B cell (primary cell): ENCODE results near the gene FANCM. TPM values are rescaled to one million over a fixed set of nuclear protein-coding genes. Genes with fewer than 3 reads are reported as not detected.
"Not testable (repeated sequence)": the region's sequence is repeated elsewhere in the genome, so short reads cannot be mapped to it uniquely, and the experiment has no call there.

Experiments
- ATAC-seq: fragments of 200-7000 bp; cut with Tn5 transposase; one replicate; pipeline ENCODE4 v1.10.0; 2021; ENCODE audit warnings: low read depth, mild to moderate bottlenecking, moderate number of reproducible peaks, moderate library complexity
- CTCF ChIA-PET: fragments of 350-600 bp; sonication (Branson Sonifier 250); formaldehyde crosslinking; loops from one replicate; lab custom pipeline; 2021; ENCODE audit warnings: antibody characterized with exemption, inconsistent platforms; lab: Charles Lee
- POLR2A ChIA-PET: fragments of 350-600 bp; sonication (Branson Sonifier 250); formaldehyde crosslinking; loops from one replicate; lab custom pipeline; 2021; ENCODE audit warnings: antibody characterized with exemption; lab: Charles Lee
- DNase-seq: peaks from one replicate; pipeline ENCODE4 v3.0.0; 2013
- H2AFZ ChIP-seq: 2 replicates; pipeline ENCODE4 v1.6.1; 2012; ENCODE audit warnings: mild to moderate bottlenecking, low read depth, low read length; ENCODE audit not compliant: insufficient read depth, poor library complexity, severe bottlenecking
- H3K27ac ChIP-seq, 2 donors: 1 replicate in 1 of 2; 2 replicates in 1 of 2; pipeline ENCODE4 v1.5.1; 2012 to 2013; ENCODE audit warnings: low read length in 2 of 2, mild to moderate bottlenecking in 2 of 2, moderate library complexity in 1 of 2
- H3K27me3 ChIP-seq, 4 experiments: fragments of 200-600 bp in 1 of 4; sonication (generic) in 1 of 4; replicated peaks in 1 of 4; 1 replicate in 2 of 4; 2 replicates in 2 of 4; pipeline versions ENCODE4 v1.6.1 to v1.7.0; 2013 to 2016; ENCODE audit warnings: low read length in 3 of 4, mild to moderate bottlenecking in 2 of 4, mixed read lengths in 1 of 4, moderate library complexity in 1 of 4; ENCODE audit not compliant: insufficient read depth in 4 of 4, control insufficient read depth in 3 of 4; ENCODE audit errors: control extremely low read depth in 1 of 4
- H3K36me3 ChIP-seq, 2 experiments: replicated peaks in 1 of 2; 1 replicate in 1 of 2; 2 replicates in 1 of 2; pipeline versions ENCODE4 v1.6.1 to v1.7.1; 2013; ENCODE audit warnings: low read length in 1 of 2; ENCODE audit not compliant: insufficient read depth in 2 of 2, control insufficient read depth in 1 of 2; ENCODE audit errors: control extremely low read depth in 1 of 2, extremely low read depth in 1 of 2
- H3K4me1 ChIP-seq, 2 donors: fragments of 200-600 bp in 1 of 2; sonication (generic) in 1 of 2; 1 replicate in 1 of 2; 2 replicates in 1 of 2; pipeline versions ENCODE4 v1.5.1 to v1.6.1; 2013 to 2017; ENCODE audit warnings: low read length in 2 of 2; ENCODE audit not compliant: control insufficient read depth in 2 of 2, insufficient read depth in 2 of 2
- H3K4me2 ChIP-seq: replicated peaks from 2 replicates; pipeline ENCODE3; 2012; ENCODE audit warnings: mild to moderate bottlenecking, low read depth, low read length; ENCODE audit not compliant: poor library complexity, severe bottlenecking
- H3K4me3 ChIP-seq, 5 experiments: fragments of 200-600 bp in 1 of 5; sonication (generic) in 1 of 5; 1 replicate in 3 of 5; 2 replicates in 2 of 5; pipeline versions ENCODE4 v1.5.1 to v1.7.0; 2011 to 2016; ENCODE audit warnings: low read length in 4 of 5, mild to moderate bottlenecking in 4 of 5, low read depth in 2 of 5, control low read depth in 1 of 5, moderate library complexity in 1 of 5; ENCODE audit not compliant: insufficient read depth in 1 of 5; ENCODE audit errors: control extremely low read depth in 1 of 5, extremely low read depth in 1 of 5
- H3K79me2 ChIP-seq: fragments of 200-600 bp; sonication (generic); one replicate; pipeline ENCODE4 v1.6.0; 2016; ENCODE audit warnings: low read length; ENCODE audit not compliant: control insufficient read depth, insufficient read depth
- H3K9ac ChIP-seq: fragments of 200-600 bp; sonication (generic); 2 replicates; pipeline ENCODE4 v1.6.1; 2017; ENCODE audit warnings: mild to moderate bottlenecking, low read length, moderate library complexity
- H3K9me3 ChIP-seq, 3 donors: one replicate each; pipeline versions ENCODE4 v1.6.1 to v1.7.1; 2013; ENCODE audit warnings: low read length in 2 of 3; ENCODE audit not compliant: control insufficient read depth in 2 of 3, insufficient read depth in 1 of 3; ENCODE audit errors: control extremely low read depth in 1 of 3
- H4K20me1 ChIP-seq: 2 replicates; pipeline ENCODE4 v1.6.0; 2012; ENCODE audit warnings: mild to moderate bottlenecking, low read length; ENCODE audit not compliant: insufficient read depth, control insufficient read depth, poor library complexity, severe bottlenecking
- H3K27ac Mint-ChIP-seq: one replicate; pipeline ENCODE4 v1.8.0; 2021; ENCODE audit warnings: mixed read lengths
- H3K27me3 Mint-ChIP-seq: one replicate; pipeline ENCODE4 v1.8.0; 2021; ENCODE audit warnings: mixed read lengths
- H3K4me1 Mint-ChIP-seq: one replicate; pipeline ENCODE4 v1.8.0; 2021; ENCODE audit warnings: mixed read lengths
- H3K4me3 Mint-ChIP-seq: one replicate; pipeline ENCODE4 v1.8.0; 2021; ENCODE audit warnings: mixed read lengths
- H3K9me3 Mint-ChIP-seq: one replicate; pipeline ENCODE4 v1.8.0; 2022; ENCODE audit warnings: mixed read lengths; ENCODE audit not compliant: insufficient read depth
- EZH2 ChIP-seq: IDR thresholded peaks from 2 replicates; pipeline ENCODE4 v1.6.1; 2012; ENCODE audit warnings: borderline replicate concordance, low read depth, mild to moderate bottlenecking, moderate library complexity, low read length; ENCODE audit not compliant: insufficient read depth, poor library complexity, severe bottlenecking
- WGBS: methylation state at CpG from one replicate; pipeline ENCODE4 v1.1.5; 2013; ENCODE audit warnings: missing lambda C conversion rate; ENCODE audit not compliant: insufficient coverage; 5-methylcytosine and 5-hydroxymethylcytosine counted together
- intact Hi-C: fragments of 100-400 bp; cut with micrococcal nuclease; formaldehyde crosslinking; loops from one replicate; pipeline ENCODE4 v1.10.0; 2022
- polyA plus RNA-seq: library from polyadenylated mRNA; depleted of rRNA; stranded (reverse); fragments of >200 nt; gene quantifications from 2 replicates; pipeline ENCODE4 v1.2.3, GENCODE V29; 2012
- total RNA-seq, 2 donors: library from RNA; stranded (reverse); fragments of 120-200 nt in 1 of 2; gene quantifications; 1 replicate in 1 of 2; 2 replicates in 1 of 2; pipeline versions ENCODE4 v1.2.3 to v1.2.4, GENCODE V29; 2013 to 2022
- TF ChIP-seq, protein P1 (sequence below): fragments of 200-600 bp; IDR thresholded peaks from one replicate; pipeline ENCODE4 v1.8.0; 2022; ENCODE audit warnings: antibody characterized with exemption, mild to moderate bottlenecking

Gene FANCM
- total and polyA plus RNA-seq, 2 donors (not counting 1 experiment from before 2014, with no cell fraction given) = 3.0 to 15.5 TPM

GRCh38 chr14:45214341-45214740 lies 78.6 kb downstream of the FANCM start:
- intact Hi-C loops, H3K27ac ChIP-seq, H3K27ac Mint-ChIP-seq, H3K4me2 ChIP-seq, H3K9me3 ChIP-seq, POLR2A ChIA-PET, H3K9ac ChIP-seq, H3K79me2 ChIP-seq, H3K4me1 Mint-ChIP-seq, H3K27me3 Mint-ChIP-seq, H3K9me3 Mint-ChIP-seq, H3K4me3 ChIP-seq, H2AFZ ChIP-seq, CTCF ChIA-PET, H3K27me3 ChIP-seq, H3K4me3 Mint-ChIP-seq, H3K4me1 ChIP-seq, ATAC-seq, DNase-seq, H4K20me1 ChIP-seq: not testable (repeated sequence)
- peaks cover 3 to 59% of the 10 kb centered on the region in 2 experiments for H3K36me3 ChIP-seq
- 100% methylated on average over 4 of the region's 6 CpGs for WGBS

DNA sequence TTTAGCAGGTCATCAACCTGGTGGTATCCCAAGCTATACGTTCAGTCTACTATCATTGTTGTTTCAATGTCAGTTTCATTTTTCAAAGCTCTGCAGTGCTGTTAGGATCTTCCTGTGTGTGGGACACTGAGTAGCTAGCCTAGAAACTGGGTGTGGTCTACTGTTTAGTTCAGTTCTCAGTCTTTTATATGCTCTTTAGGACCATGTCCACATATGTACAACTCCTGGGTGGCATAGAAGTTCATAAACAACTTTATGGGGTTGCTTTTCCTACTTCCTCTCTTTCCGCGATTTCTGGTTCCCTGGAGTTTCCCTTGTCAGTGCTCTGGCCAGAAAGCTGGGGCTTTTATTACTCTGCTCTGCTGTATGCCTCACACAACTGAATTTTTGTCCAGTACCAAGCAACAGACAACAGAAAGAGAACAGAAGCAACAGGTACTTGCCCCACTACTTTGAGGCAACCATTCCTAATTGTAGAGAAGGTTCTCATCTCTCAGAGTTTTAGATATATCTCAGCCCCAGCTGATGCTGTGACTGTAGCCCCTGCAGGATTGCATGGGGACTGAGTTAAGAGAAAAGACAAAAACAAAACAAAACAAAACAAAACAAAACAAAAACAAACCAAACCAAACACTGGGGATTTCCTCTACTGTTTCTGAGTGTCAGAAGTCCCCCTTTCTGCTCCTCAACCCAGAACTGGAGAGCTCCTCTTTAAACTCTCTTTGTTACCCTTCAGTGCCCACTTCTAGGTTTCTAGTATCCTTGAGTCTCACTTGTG lies 86.9 kb downstream of the FANCM start:
- H3K27me3 Mint-ChIP-seq = no peaks in the 10 kb centered on the region
- no peak overlapping the region for H3K4me3 ChIP-seq
- intact Hi-C loops = no loop called here
- no peaks in the 10 kb centered on the region for H3K4me1 Mint-ChIP-seq
- H3K9me3 Mint-ChIP-seq = no peaks in the 10 kb centered on the region
- ATAC-seq = no peak
- TF ChIP-seq EZH2 = no peak
- TF ChIP-seq, protein P1, sequence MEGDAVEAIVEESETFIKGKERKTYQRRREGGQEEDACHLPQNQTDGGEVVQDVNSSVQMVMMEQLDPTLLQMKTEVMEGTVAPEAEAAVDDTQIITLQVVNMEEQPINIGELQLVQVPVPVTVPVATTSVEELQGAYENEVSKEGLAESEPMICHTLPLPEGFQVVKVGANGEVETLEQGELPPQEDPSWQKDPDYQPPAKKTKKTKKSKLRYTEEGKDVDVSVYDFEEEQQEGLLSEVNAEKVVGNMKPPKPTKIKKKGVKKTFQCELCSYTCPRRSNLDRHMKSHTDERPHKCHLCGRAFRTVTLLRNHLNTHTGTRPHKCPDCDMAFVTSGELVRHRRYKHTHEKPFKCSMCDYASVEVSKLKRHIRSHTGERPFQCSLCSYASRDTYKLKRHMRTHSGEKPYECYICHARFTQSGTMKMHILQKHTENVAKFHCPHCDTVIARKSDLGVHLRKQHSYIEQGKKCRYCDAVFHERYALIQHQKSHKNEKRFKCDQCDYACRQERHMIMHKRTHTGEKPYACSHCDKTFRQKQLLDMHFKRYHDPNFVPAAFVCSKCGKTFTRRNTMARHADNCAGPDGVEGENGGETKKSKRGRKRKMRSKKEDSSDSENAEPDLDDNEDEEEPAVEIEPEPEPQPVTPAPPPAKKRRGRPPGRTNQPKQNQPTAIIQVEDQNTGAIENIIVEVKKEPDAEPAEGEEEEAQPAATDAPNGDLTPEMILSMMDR = no peak
- no peak overlapping the region for H3K4me3 Mint-ChIP-seq
- no peak overlapping the region for H3K27ac Mint-ChIP-seq
- WGBS = no CpG with 5 or more reads among the region's 3 CpGs
- H2AFZ ChIP-seq = no peak overlapping the region
- H4K20me1 ChIP-seq = no peaks in the 10 kb centered on the region
- peaks cover 4% of the 10 kb centered on the region for H3K79me2 ChIP-seq
- no peaks in the 10 kb centered on the region for H3K9me3 ChIP-seq
- no peak overlapping the region for H3K27ac ChIP-seq
- peaks cover 17 to 39% of the 10 kb centered on the region in 2 experiments for H3K36me3 ChIP-seq
- DNase-seq = no peak
- H3K4me1 ChIP-seq = no peaks in the 10 kb centered on the region
- ChIA-PET CTCF (interaction anchor here (0.8 kb wide), 1 partner anchor 46 kb away, joined by 3 read pairs; no protein-coding TSS in a partner anchor), POLR2A (no interaction called here)
- H3K27me3 ChIP-seq = no peaks in the 10 kb centered on the region
- no peak overlapping the region for H3K4me2 ChIP-seq
- no peak overlapping the region for H3K9ac ChIP-seq
